Measurements from ENCODE around the gene RELN. TPM values are rescaled to one million over a fixed set of nuclear protein-coding genes. Genes with fewer than 3 reads are reported as not detected.
A peak's percentile ranks its signal among the peaks of the same experiment; 100 is the strongest.

The RELN gene
- total and polyA plus RNA-seq, 10 of the 15 experiments (the other 5 are each of a cell fraction or from before 2014, with no cell fraction given) = 0.11 to 0.21 TPM; not detected in 8

- Histone ChIP-seq H4K20me1 (ENCODE audit: control insufficient read depth, insufficient read depth) (no peaks in the 10 kb centered on the region), H3K27ac (ENCODE audit: control insufficient read depth, insufficient read depth) (no peak overlapping the region), H3K4me2 (ENCODE audit: control insufficient read depth, insufficient read depth) (no peak overlapping the region), H3K36me3 (ENCODE audit: control insufficient read depth in 2 of 2, insufficient read depth in 2 of 2, low read length in 1 of 2) (no peaks in the 10 kb centered on the region), H3K9ac (ENCODE audit: control insufficient read depth, insufficient read depth, low read length) (no peak overlapping the region), H3K79me2 (ENCODE audit: control insufficient read depth, insufficient read depth, low read length) (no peaks in the 10 kb centered on the region), H3K9me3 (replicated peaks; ENCODE audit: control insufficient read depth, insufficient read depth, low read length) (no peaks in the 10 kb centered on the region), H3K4me3 (no peak overlapping the region), H3K27me3 (replicated peaks in 1 of 2; ENCODE audit: control insufficient read depth in 2 of 2, insufficient read depth in 2 of 2, low read length in 1 of 2) (no peaks in the 10 kb centered on the region), H2AFZ (ENCODE audit: control insufficient read depth, low read depth, low read length) (no peak overlapping the region), H3K4me1 (ENCODE audit: control insufficient read depth, insufficient read depth, low read length) (no peaks in the 10 kb centered on the region)
- BruUV-seq (replicated peaks) = no TSS peak
- intact Hi-C loops (cut with micrococcal nuclease; ENCODE audit: unreplicated experiment) = no loop called here
- SMC1A ChIA-PET (ENCODE audit: uncharacterized antibody, unreplicated experiment) = no interaction called here
- in situ Hi-C loops (cut with MboI) = no loop called here
- DNase-seq (ENCODE audit: low read depth, low spot score) (no peak), FAIRE-seq (no peak), ATAC-seq (peak; percentile 72)
- WGBS (ENCODE audit: insufficient coverage, insufficient replicate concordance, low lambda C conversion rate, missing lambda C conversion rate) = 0% methylated on average over 1 of the region's 1 CpG
- CTCF ChIA-PET = no interaction called here
- TF ChIP-seq MTA2 (IDR thresholded peaks at IDR 0.05; ENCODE audit: low read depth) (peak; percentile 34; the same call in 1 of the 2 replicates), ZNF384 (IDR thresholded peaks at IDR 0.05; ENCODE audit: borderline replicate concordance, low read depth, low read length) (no peak), ETV6 (conservative IDR thresholded peaks at IDR 0.05 in 1 of 2, IDR thresholded peaks at IDR 0.05 in 1 of 2; ENCODE audit: borderline replicate concordance in 1 of 2, low read depth in 1 of 2) (no peak), IKZF2 (IDR thresholded peaks at IDR 0.05) (peak; percentile 33 to 55; a peak in 2 of 4 replicates), IKZF1 (conservative IDR thresholded peaks at IDR 0.05) (0 out of 2 replicates have a peak, but pooled peaks have one; percentile 27), NFYB (IDR thresholded peaks at IDR 0.05; ENCODE audit: insufficient read depth, low read depth, low read length) (no peak), EP300 (IDR thresholded peaks at IDR 0.05; ENCODE audit: borderline replicate concordance in 1 of 2, control insufficient read depth in 1 of 2, low read depth in 2 of 2, low read length in 2 of 2) (peak in 1 of 2 experiments; percentile 20; a peak in 1 of 4 replicates), ZBTB33 (IDR thresholded peaks at IDR 0.05) (no peak), POLR2AphosphoS2 (IDR thresholded peaks at IDR 0.05; ENCODE audit: low read depth, low read length) (no peak), SPI1 (IDR thresholded peaks at IDR 0.05; ENCODE audit: borderline replicate concordance, insufficient read depth, low read depth, low read length) (peak; percentile 58; the same call in 1 of the 2 replicates), SREBF2 (IDR thresholded peaks at IDR 0.05; ENCODE audit: low read length) (no peak), HDAC2 (IDR thresholded peaks at IDR 0.05) (no peak), ATF7 (IDR thresholded peaks at IDR 0.05; ENCODE audit: low read depth) (no peak)
- RAD21 ChIA-PET (ENCODE audit: unreplicated experiment) = no interaction called here
- POLR2A ChIA-PET = no interaction called here
These were observed 190.2 kb downstream of the RELN start for GRCh38 chr7:103799298-103799697.

Measured in GM12878 (cell line).